Erythroblast (primary cell): ENCODE measurements around the gene HOXB6.

Source experiments
- GATA1 ChIP-seq: IDR thresholded peaks from 2 replicates; pipeline ENCODE4 v1.6.1; 2011; ENCODE audit warnings: low read depth, mild to moderate bottlenecking, control low read depth, low read length, moderate library complexity
- POLR2A ChIP-seq: IDR thresholded peaks from 2 replicates; pipeline ENCODE4 v1.6.1; 2011; ENCODE audit warnings: mild to moderate bottlenecking, low read length

GRCh38 chr17:48622857-48623256 lies 18.1 kb upstream of the HOXB6 start:
- TF ChIP-seq POLR2A (no peak), GATA1 (no peak)
